ENCODE measurements around the gene MAPK8IP1. TPM values are rescaled to one million over a fixed set of nuclear protein-coding genes. Genes with fewer than 3 reads are reported as not detected.

The MAPK8IP1 gene
- polyA plus RNA-seq, 1 donor (not counting 4 experiments of a cell fraction or from before 2014, with no cell fraction given), result 0.51 TPM

DNA sequence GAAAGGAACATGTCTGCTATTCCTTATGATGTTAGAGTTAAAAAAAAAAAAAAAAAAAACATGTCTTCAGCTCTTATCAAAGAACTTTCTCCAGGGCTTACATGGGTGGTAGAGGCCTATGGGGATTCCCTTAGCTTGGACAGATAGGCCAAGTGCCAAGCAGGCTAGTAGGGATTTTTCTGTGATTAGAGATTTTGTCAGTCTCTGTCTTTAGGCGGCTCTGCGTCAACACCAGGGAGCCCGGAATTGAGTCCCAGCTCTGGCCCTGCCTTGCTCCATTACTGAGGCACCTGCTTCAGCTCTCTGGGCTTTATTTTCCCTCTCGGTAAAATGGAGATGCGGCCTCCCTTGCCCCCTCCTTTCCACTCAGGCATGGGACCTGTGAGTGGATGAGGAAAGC lies 25.1 kb upstream of the MAPK8IP1 start:
- no peak overlapping the region for H3K4me3 ChIP-seq (ENCODE audit: control insufficient read depth in 2 of 3, extremely low read depth in 1 of 3, insufficient read depth in 2 of 3, low read depth in 1 of 3, low read length in 3 of 3)
- H3K9ac ChIP-seq (ENCODE audit: control insufficient read depth, extremely low read depth, insufficient read depth, low read length), result no peak overlapping the region
- H3K9me1 ChIP-seq (ENCODE audit: control insufficient read depth, extremely low read depth, insufficient read depth, low read length), result peaks cover 3% of the 10 kb centered on the region
- peaks cover 15 to 27% of the 10 kb centered on the region in 2 experiments for H3K36me3 ChIP-seq (ENCODE audit: control insufficient read depth in 2 of 2, extremely low read depth in 1 of 2, insufficient read depth in 2 of 2, low read length in 2 of 2)
- no peak overlapping the region for H3K27ac ChIP-seq (ENCODE audit: control insufficient read depth, insufficient read depth, low read length)
- no peaks in the 10 kb centered on the region for H3K9me3 ChIP-seq (ENCODE audit: control insufficient read depth, low read depth, low read length)
- H3K4me1 ChIP-seq (ENCODE audit: control insufficient read depth, extremely low read depth, insufficient read depth, low read length), result peaks cover 15% of the 10 kb centered on the region
- DNase-seq (ENCODE audit: low read depth, low spot score), result no peak
- no peak for TF ChIP-seq EZH2 (IDR thresholded peaks at IDR 0.05; ENCODE audit: low read length)
- TF ChIP-seq, protein P1, sequence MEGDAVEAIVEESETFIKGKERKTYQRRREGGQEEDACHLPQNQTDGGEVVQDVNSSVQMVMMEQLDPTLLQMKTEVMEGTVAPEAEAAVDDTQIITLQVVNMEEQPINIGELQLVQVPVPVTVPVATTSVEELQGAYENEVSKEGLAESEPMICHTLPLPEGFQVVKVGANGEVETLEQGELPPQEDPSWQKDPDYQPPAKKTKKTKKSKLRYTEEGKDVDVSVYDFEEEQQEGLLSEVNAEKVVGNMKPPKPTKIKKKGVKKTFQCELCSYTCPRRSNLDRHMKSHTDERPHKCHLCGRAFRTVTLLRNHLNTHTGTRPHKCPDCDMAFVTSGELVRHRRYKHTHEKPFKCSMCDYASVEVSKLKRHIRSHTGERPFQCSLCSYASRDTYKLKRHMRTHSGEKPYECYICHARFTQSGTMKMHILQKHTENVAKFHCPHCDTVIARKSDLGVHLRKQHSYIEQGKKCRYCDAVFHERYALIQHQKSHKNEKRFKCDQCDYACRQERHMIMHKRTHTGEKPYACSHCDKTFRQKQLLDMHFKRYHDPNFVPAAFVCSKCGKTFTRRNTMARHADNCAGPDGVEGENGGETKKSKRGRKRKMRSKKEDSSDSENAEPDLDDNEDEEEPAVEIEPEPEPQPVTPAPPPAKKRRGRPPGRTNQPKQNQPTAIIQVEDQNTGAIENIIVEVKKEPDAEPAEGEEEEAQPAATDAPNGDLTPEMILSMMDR (optimal IDR thresholded peaks at IDR 0.05 in 1 of 3, IDR thresholded peaks at IDR 0.05 in 1 of 3, conservative IDR thresholded peaks at IDR 0.05 in 1 of 3; ENCODE audit: extremely low read depth in 1 of 3, insufficient read depth in 2 of 3, low read length in 3 of 3), result no peak
- no peaks in the 10 kb centered on the region for H3K79me2 ChIP-seq (ENCODE audit: control insufficient read depth, insufficient read depth, low read length)
- no peak overlapping the region for H2AFZ ChIP-seq (ENCODE audit: control insufficient read depth, low read length)
- no peak for FAIRE-seq
- H3K27me3 ChIP-seq (ENCODE audit: control insufficient read depth, extremely low read depth, insufficient read depth, low read length), result no peaks in the 10 kb centered on the region
- H4K20me1 ChIP-seq (ENCODE audit: control insufficient read depth, extremely low read depth, insufficient read depth, low read length), result peaks cover 2% of the 10 kb centered on the region
- dilution Hi-C loops (cut with MboI; ENCODE audit: extremely low pct_ligation_motif_present, low sequenced_read_pairs), result no loop called here
- H3K4me2 ChIP-seq (ENCODE audit: control insufficient read depth, extremely low read depth, insufficient read depth, low read depth, low read length), result no peak overlapping the region

DNA sequence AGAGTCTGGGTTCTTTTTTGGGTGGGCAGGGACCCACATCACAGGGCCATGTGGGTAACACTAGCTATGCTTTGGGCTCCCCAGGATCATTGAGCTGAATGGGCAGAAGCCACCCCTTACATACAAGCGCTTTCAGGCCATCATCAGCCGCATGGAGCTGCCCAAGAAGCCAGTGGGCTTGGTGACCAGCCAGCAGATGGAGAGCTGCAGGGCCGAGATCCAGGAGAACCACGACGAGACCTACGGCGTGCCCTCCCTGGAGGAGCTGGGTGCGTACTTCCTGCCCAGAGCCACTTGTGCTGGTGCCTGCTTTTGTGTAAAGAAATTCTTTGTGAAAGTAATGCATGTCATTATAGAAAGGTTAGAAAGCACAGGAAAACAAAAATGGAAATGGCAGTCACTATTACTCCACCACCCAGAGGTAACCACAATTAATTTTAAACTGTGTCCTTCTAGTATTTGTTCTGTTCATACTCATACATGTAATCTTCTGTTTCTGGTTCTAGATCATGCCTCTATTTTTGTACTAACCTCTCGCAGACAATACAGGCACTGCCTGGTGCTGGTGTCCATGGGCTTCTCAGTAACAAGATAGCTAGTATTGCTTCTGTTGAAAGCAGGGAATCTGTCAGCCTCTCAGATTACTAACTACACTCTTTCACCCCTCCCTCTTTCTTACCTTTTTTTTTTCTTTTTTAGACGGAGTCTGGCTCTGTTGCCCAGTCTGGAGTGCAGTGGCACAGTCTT lies 24.5 kb upstream of the MAPK8IP1 start:
- dilution Hi-C loops (cut with MboI; ENCODE audit: extremely low pct_ligation_motif_present, low sequenced_read_pairs), result no loop called here
- no peaks in the 10 kb centered on the region for H3K79me2 ChIP-seq (ENCODE audit: control insufficient read depth, insufficient read depth, low read length)
- no peak overlapping the region for H3K4me3 ChIP-seq (ENCODE audit: control insufficient read depth in 2 of 3, extremely low read depth in 1 of 3, insufficient read depth in 2 of 3, low read depth in 1 of 3, low read length in 3 of 3)
- FAIRE-seq (no peak), DNase-seq (ENCODE audit: low read depth, low spot score) (no peak)
- no peak for TF ChIP-seq EZH2 (IDR thresholded peaks at IDR 0.05; ENCODE audit: low read length)
- no peaks in the 10 kb centered on the region for H3K9me3 ChIP-seq (ENCODE audit: control insufficient read depth, low read depth, low read length)
- peaks cover 2% of the 10 kb centered on the region for H4K20me1 ChIP-seq (ENCODE audit: control insufficient read depth, extremely low read depth, insufficient read depth, low read length)
- H3K27ac ChIP-seq (ENCODE audit: control insufficient read depth, insufficient read depth, low read length), result no peak overlapping the region
- H3K4me2 ChIP-seq (ENCODE audit: control insufficient read depth, extremely low read depth, insufficient read depth, low read depth, low read length), result no peak overlapping the region
- H3K27me3 ChIP-seq (ENCODE audit: control insufficient read depth, extremely low read depth, insufficient read depth, low read length), result no peaks in the 10 kb centered on the region
- H3K9me1 ChIP-seq (ENCODE audit: control insufficient read depth, extremely low read depth, insufficient read depth, low read length), result peaks cover 3% of the 10 kb centered on the region
- H3K36me3 ChIP-seq (ENCODE audit: control insufficient read depth in 2 of 2, extremely low read depth in 1 of 2, insufficient read depth in 2 of 2, low read length in 2 of 2), result peaks cover 19 to 25% of the 10 kb centered on the region in 2 experiments
- H3K9ac ChIP-seq (ENCODE audit: control insufficient read depth, extremely low read depth, insufficient read depth, low read length), result no peak overlapping the region
- peaks cover 15% of the 10 kb centered on the region for H3K4me1 ChIP-seq (ENCODE audit: control insufficient read depth, extremely low read depth, insufficient read depth, low read length)
- H2AFZ ChIP-seq (ENCODE audit: control insufficient read depth, low read length), result no peak overlapping the region

All from keratinocyte (primary cell).